H1 (cell line): ENCODE measurements around the gene SLC16A2. TPM values are rescaled to one million over a fixed set of nuclear protein-coding genes. Genes with fewer than 3 reads are reported as not detected.

Experiments
- CTCF ChIA-PET: fragments of 300-600 bp; sonication (Branson Sonifier 250); formaldehyde crosslinking; loops from one replicate; lab custom pipeline; 2021; ENCODE audit not compliant: partially characterized antibody; lab: Charles Lee
- POLR2A ChIA-PET: fragments of 300-600 bp; sonication (Branson Sonifier 250); formaldehyde crosslinking; loops from one replicate; lab custom pipeline; 2021; ENCODE audit warnings: inconsistent platforms; ENCODE audit not compliant: partially characterized antibody; lab: Charles Lee
- DNase-seq, 2 experiments: peaks; one replicate each; pipeline versions ENCODE4 v3.0.0 to v3.0.0-alpha.2; 2010 to 2022; ENCODE audit warnings: low spot score in 2 of 2, low read depth in 1 of 2, mixed read lengths in 1 of 2
- FAIRE-seq: peaks from 2 replicates; lab custom pipeline; 2011; peaks lifted over from hg19 to GRCh38; lab: Jason Lieb, UNC
- H2AFZ ChIP-seq: 2 replicates; pipeline ENCODE4 v1.8.1; 2012; ENCODE audit warnings: low read length, inconsistent platforms
- H2AK5ac ChIP-seq: 2 replicates; pipeline ENCODE4 v1.6.1; 2013; ENCODE audit warnings: low read depth, low read length
- H2BK120ac ChIP-seq: replicated peaks from 2 replicates; pipeline ENCODE3; 2013; ENCODE audit warnings: low read depth, low read length, inconsistent platforms
- H2BK12ac ChIP-seq: 2 replicates; pipeline ENCODE4 v1.6.1; 2013; ENCODE audit warnings: low read depth, low read length
- H2BK15ac ChIP-seq: 2 replicates; pipeline ENCODE4 v1.6.1; 2013; ENCODE audit warnings: low read length
- H2BK20ac ChIP-seq: 2 replicates; pipeline ENCODE4 v1.6.1; 2013; ENCODE audit warnings: low read length
- H2BK5ac ChIP-seq: 2 replicates; pipeline ENCODE4 v1.6.1; 2013; ENCODE audit warnings: low read depth, low read length
- H3K14ac ChIP-seq: 2 replicates; pipeline ENCODE4 v1.6.1; 2013; ENCODE audit warnings: inconsistent platforms; ENCODE audit not compliant: insufficient read length
- H3K18ac ChIP-seq: 2 replicates; pipeline ENCODE4 v1.6.1; 2013; ENCODE audit warnings: low read length; ENCODE audit errors: extremely low read depth
- H3K23ac ChIP-seq: 2 replicates; pipeline ENCODE4 v1.6.1; 2013; ENCODE audit warnings: inconsistent platforms; ENCODE audit not compliant: insufficient read length
- H3K23me2 ChIP-seq: 2 replicates; pipeline ENCODE4 v1.6.1; 2013; ENCODE audit warnings: low read depth, low read length
- H3K27ac ChIP-seq: 2 replicates; pipeline ENCODE4 v1.6.1; 2011; ENCODE audit warnings: low read depth, low read length, inconsistent platforms
- H3K27me3 ChIP-seq, 4 experiments: replicated peaks in 1 of 4; 1 replicate in 1 of 4; 2 replicates in 3 of 4; pipeline versions ENCODE4 v1.6.1 to v1.8.1; 2011 to 2013; ENCODE audit warnings: low read length in 3 of 4, mild to moderate bottlenecking in 3 of 4, inconsistent platforms in 2 of 4, mixed read lengths in 2 of 4, moderate library complexity in 1 of 4; ENCODE audit not compliant: control insufficient read depth in 3 of 4, insufficient read depth in 3 of 4; ENCODE audit errors: extremely low read depth in 1 of 4
- H3K36me3 ChIP-seq, 4 experiments: 2 replicates each; pipeline versions ENCODE4 v1.6.1 to v1.8.1; 2011 to 2013; ENCODE audit warnings: mild to moderate bottlenecking in 4 of 4, low read length in 3 of 4, moderate library complexity in 2 of 4, control low read depth in 1 of 4, inconsistent platforms in 1 of 4; ENCODE audit not compliant: insufficient read depth in 4 of 4, control insufficient read depth in 2 of 4
- H3K4ac ChIP-seq: replicated peaks from 2 replicates; pipeline ENCODE3; 2013; ENCODE audit warnings: low read length, low read depth, mixed read lengths, inconsistent platforms; ENCODE audit not compliant: insufficient read length
- H3K4me1 ChIP-seq, 4 experiments: replicated peaks in 1 of 4; 1 replicate in 1 of 4; 2 replicates in 3 of 4; pipeline versions ENCODE4 v1.6.1 to v1.8.1; 2011 to 2013; ENCODE audit warnings: low read length in 3 of 4, inconsistent platforms in 2 of 4, mixed read lengths in 1 of 4; ENCODE audit not compliant: insufficient read depth in 4 of 4, control insufficient read depth in 3 of 4
- H3K4me2 ChIP-seq, 2 experiments: 2 replicates each; pipeline versions ENCODE4 v1.6.1 to v1.8.1; 2011 to 2013; ENCODE audit warnings: low read depth in 2 of 2, low read length in 2 of 2, control low read depth in 1 of 2, inconsistent platforms in 1 of 2, mild to moderate bottlenecking in 1 of 2; ENCODE audit not compliant: insufficient read depth in 1 of 2
- H3K4me3 ChIP-seq, 4 experiments: fragments of 200-600, 300-600 bp in 1 of 4; sonication (generic), shearing (Covaris generic), sonication (Bioruptor Twin) in 1 of 4; 2 replicates each; pipeline versions ENCODE4 v1.5.1 to v1.8.1; 2011 to 2016; ENCODE audit warnings: low read length in 4 of 4, low read depth in 3 of 4, control low read depth in 2 of 4, inconsistent platforms in 2 of 4, mild to moderate bottlenecking in 2 of 4, mixed read lengths in 1 of 4, moderate library complexity in 1 of 4; ENCODE audit not compliant: insufficient read depth in 2 of 4; ENCODE audit errors: extremely low read depth in 1 of 4
- H3K56ac ChIP-seq: replicated peaks from 2 replicates; pipeline ENCODE3; 2013; ENCODE audit warnings: low read depth, mild to moderate bottlenecking, mixed read lengths, low read length, inconsistent platforms; ENCODE audit not compliant: insufficient read length
- H3K79me1 ChIP-seq: 2 replicates; pipeline ENCODE4 v1.6.1; 2013; ENCODE audit warnings: low read depth, low read length, control low read depth
- H3K79me2 ChIP-seq, 2 experiments: 2 replicates each; pipeline versions ENCODE4 v1.6.1 to v1.8.1; 2012 to 2013; ENCODE audit warnings: low read length in 2 of 2, mild to moderate bottlenecking in 2 of 2, inconsistent platforms in 1 of 2; ENCODE audit not compliant: insufficient read depth in 2 of 2, control insufficient read depth in 1 of 2
- H3K9ac ChIP-seq, 4 experiments: replicated peaks in 1 of 4; 1 replicate in 1 of 4; 2 replicates in 3 of 4; pipeline versions ENCODE4 v1.6.1 to v1.8.1; 2011 to 2013; ENCODE audit warnings: low read depth in 3 of 4, low read length in 3 of 4, control low read depth in 2 of 4, mild to moderate bottlenecking in 2 of 4, moderate library complexity in 2 of 4, inconsistent platforms in 1 of 4; ENCODE audit errors: extremely low read depth in 1 of 4
- H3K9me3 ChIP-seq, 2 experiments: 2 replicates each; pipeline versions ENCODE4 v1.6.1 to v1.8.1; 2012 to 2013; ENCODE audit warnings: mild to moderate bottlenecking in 2 of 2, moderate library complexity in 2 of 2, control low read depth in 1 of 2, inconsistent platforms in 1 of 2, low read depth in 1 of 2, low read length in 1 of 2, mixed read lengths in 1 of 2; ENCODE audit not compliant: insufficient read depth in 2 of 2
- H4K20me1 ChIP-seq, 2 experiments: replicated peaks in 1 of 2; 2 replicates each; pipeline versions ENCODE3 to v1.8.1; 2011 to 2013; ENCODE audit warnings: inconsistent platforms in 2 of 2, low read length in 2 of 2, mild to moderate bottlenecking in 1 of 2; ENCODE audit not compliant: insufficient read depth in 2 of 2, control insufficient read depth in 1 of 2
- H4K5ac ChIP-seq: 2 replicates; pipeline ENCODE4 v1.6.1; 2013; ENCODE audit warnings: low read length, low read depth, mixed read lengths, inconsistent platforms; ENCODE audit not compliant: insufficient read length
- H4K8ac ChIP-seq: 2 replicates; pipeline ENCODE4 v1.8.0; 2013; ENCODE audit warnings: mild to moderate bottlenecking, moderate library complexity, low read length, inconsistent platforms; ENCODE audit not compliant: insufficient read depth; ENCODE audit errors: extremely low read depth
- H4K91ac ChIP-seq: replicated peaks from 2 replicates; pipeline ENCODE3; 2013; ENCODE audit warnings: low read length, mixed read lengths, inconsistent platforms; ENCODE audit not compliant: insufficient read length
- ASH2L ChIP-seq: fragments of 200-600, 300-600 bp; sonication (generic); IDR thresholded peaks from one replicate; pipeline ENCODE4 v1.7.1; 2017; ENCODE audit warnings: low read length
- CHD1 ChIP-seq: IDR thresholded peaks from 2 replicates; pipeline ENCODE4 v1.6.1; 2012; ENCODE audit warnings: low read depth, low read length, improper control_type of control experiment
- E2F6 ChIP-seq: IDR thresholded peaks from 2 replicates; pipeline ENCODE4 v1.6.1; 2012; ENCODE audit warnings: inconsistent platforms
- EP300 ChIP-seq, 2 experiments: IDR thresholded peaks; 1 replicate in 1 of 2; 2 replicates in 1 of 2; pipeline ENCODE4 v1.6.1; 2011 to 2012; ENCODE audit warnings: low read depth in 2 of 2, low read length in 2 of 2, mild to moderate bottlenecking in 2 of 2, borderline replicate concordance in 1 of 2, inconsistent platforms in 1 of 2, moderate library complexity in 1 of 2
- GABPA ChIP-seq: IDR thresholded peaks from 2 replicates; pipeline ENCODE4 v1.6.1; 2011; ENCODE audit warnings: mild to moderate bottlenecking, low read length, moderate library complexity, borderline replicate concordance; ENCODE audit not compliant: insufficient read depth
- HDAC6 ChIP-seq: IDR thresholded peaks from one replicate; pipeline ENCODE4 v1.7.1; 2012; ENCODE audit warnings: low read depth, mild to moderate bottlenecking, inconsistent platforms, low read length, moderate library complexity
- NANOG ChIP-seq: IDR thresholded peaks from 2 replicates; pipeline ENCODE4 v1.6.1; 2011; ENCODE audit warnings: low read length, low read depth, mild to moderate bottlenecking, inconsistent platforms; ENCODE audit not compliant: insufficient read depth, poor library complexity, severe bottlenecking
- PHF8 ChIP-seq: fragments of 200-600 bp; sonication (generic); conservative IDR thresholded peaks from 2 replicates; pipeline ENCODE4 v1.7.1; 2012; ENCODE audit warnings: low read depth, mild to moderate bottlenecking, inconsistent platforms, low read length, moderate library complexity
- RNF2 ChIP-seq: fragments of 200-900, 300-1000 bp; sonication (generic); IDR thresholded peaks from 2 replicates; pipeline ENCODE4 v1.7.1; 2016; ENCODE audit warnings: borderline replicate concordance, low read depth, mild to moderate bottlenecking, antibody characterized with exemption, low read length; ENCODE audit not compliant: poor library complexity, severe bottlenecking; ENCODE audit errors: missing control alignments
- SIRT6 ChIP-seq: IDR thresholded peaks from one replicate; pipeline ENCODE4 v1.7.1; 2012; ENCODE audit warnings: low read length, inconsistent platforms
- SP4 ChIP-seq: IDR thresholded peaks from 2 replicates; pipeline ENCODE4 v1.6.1; 2012; ENCODE audit warnings: low read length, inconsistent platforms
- TBP ChIP-seq: IDR thresholded peaks from 2 replicates; pipeline ENCODE4 v1.6.1; 2011; ENCODE audit warnings: low read depth, low read length, improper control_type of control experiment
- WGBS, 2 experiments: shearing (Covaris generic) in 1 of 2; methylation state at CpG; one replicate each; pipeline versions ENCODE4 v1.1.6 to v1.1.7; 2013 to 2015; ENCODE audit warnings: low lambda C conversion rate in 2 of 2, mixed read lengths in 2 of 2, inconsistent platforms in 1 of 2, low coverage in 1 of 2, missing lambda C conversion rate in 1 of 2; ENCODE audit not compliant: insufficient replicate concordance in 2 of 2, insufficient coverage in 1 of 2, insufficient read length in 1 of 2; ENCODE audit errors: extremely low coverage in 1 of 2, missing lambda C conversion rate in 1 of 2; 5-methylcytosine and 5-hydroxymethylcytosine counted together
- polyA plus RNA-seq, 7 experiments: library from polyadenylated mRNA; depleted of rRNA in 3 of 7; stranded (reverse) in 5 of 7; unstranded in 2 of 7; fragments of >200 nt in 5 of 7; fragments of 200-250 nt in 2 of 7; gene quantifications; 1 replicate in 5 of 7; 2 replicates in 1 of 7; 4 replicates in 1 of 7; pipeline versions ENCODE4 v1.2.1 to v1.2.3, GENCODE V29; 2011 to 2013; ENCODE audit warnings: missing spikeins in 2 of 7, mixed read lengths in 2 of 7
- total RNA-seq: library from RNA; stranded (reverse); fragmentation: NEBNext Ultra II Directional; extraction: Animal tissue kit (Norgen Biotek cat#: 25700); gene quantifications from 2 replicates; pipeline ENCODE4 v1.2.1, GENCODE V29; 2021

SLC16A2 gene
- total and polyA plus RNA-seq, 2 of the 8 experiments (the other 6 are each of a cell fraction or from before 2014, with no cell fraction given): 24.4 to 32.2 TPM

GRCh38 chrX:74395556-74395955 lies 25.7 kb upstream of the SLC16A2 start:
- Histone ChIP-seq H3K4me1 (no peaks in the 10 kb centered on the region), H2AFZ (no peak overlapping the region), H3K4me2 (no peak overlapping the region), H3K4ac (no peak overlapping the region), H3K27me3 (no peaks in the 10 kb centered on the region), H2BK15ac (no peak overlapping the region), H3K4me3 (no peak overlapping the region), H3K18ac (no peak overlapping the region), H3K9ac (no peak overlapping the region), H3K79me2 (no peaks in the 10 kb centered on the region), H3K27ac (no peak overlapping the region), H2AK5ac (no peak overlapping the region), H3K9me3 (no peaks in the 10 kb centered on the region), H2BK120ac (no peak overlapping the region), H3K79me1 (no peaks in the 10 kb centered on the region), H2BK20ac (no peak overlapping the region), H3K23ac (no peak overlapping the region), H4K8ac (no peak overlapping the region), H4K20me1 (no peaks in the 10 kb centered on the region), H2BK12ac (no peak overlapping the region), H4K5ac (no peak overlapping the region), H3K56ac (no peak overlapping the region), H3K14ac (no peak overlapping the region), H3K36me3 (no peaks in the 10 kb centered on the region), H2BK5ac (no peak overlapping the region), H4K91ac (no peak overlapping the region), H3K23me2 (no peaks in the 10 kb centered on the region)
- no peak for DNase-seq
- ChIA-PET POLR2A (no interaction called here), CTCF (interaction anchor here (1.0 kb wide), 1 partner anchor 143 kb away, joined by 3 read pairs; no protein-coding TSS in a partner anchor)
- 83% methylated on average over 1 of the region's 1 CpG; no CpG with 5 or more reads in 1 of the 2 experiments for WGBS, 2 experiments
- FAIRE-seq: no peak
- TF ChIP-seq TBP: no peak
- TF ChIP-seq GABPA: no peak
- no peak for TF ChIP-seq CHD1
- TF ChIP-seq NANOG: no peak
- no peak for TF ChIP-seq SIRT6
- TF ChIP-seq HDAC6: no peak
- no peak for TF ChIP-seq E2F6
- no peak for TF ChIP-seq ASH2L
- TF ChIP-seq PHF8: no peak
- no peak for TF ChIP-seq SP4
- no peak for TF ChIP-seq EP300 (IDR thresholded peaks at IDR 0.05; ENCODE audit: borderline replicate concordance in 1 of 2, low read depth in 2 of 2, low read length in 2 of 2)
- no peak for TF ChIP-seq RNF2
